Measurements from ENCODE around the gene ZP1.

ZP1 gene

DNA sequence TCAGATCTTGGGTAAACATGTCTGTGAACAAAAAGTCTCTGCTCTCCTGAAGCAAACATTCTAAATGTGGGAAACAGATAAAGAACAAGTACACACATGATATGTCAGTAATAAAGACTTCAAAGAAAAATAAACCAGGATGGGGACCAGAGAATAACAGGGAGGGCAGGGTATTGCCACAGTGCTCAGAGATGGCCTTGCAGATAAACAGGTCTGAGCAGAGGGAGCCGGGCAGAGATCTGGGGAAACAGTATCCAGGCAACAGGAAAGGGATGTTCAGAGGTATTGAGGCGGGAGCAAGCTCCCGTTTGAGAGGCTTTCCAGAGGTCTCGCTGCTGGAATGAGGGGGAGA, 22.5 kb upstream of the ZP1 start:
- DNase-seq = no peak

DNA sequence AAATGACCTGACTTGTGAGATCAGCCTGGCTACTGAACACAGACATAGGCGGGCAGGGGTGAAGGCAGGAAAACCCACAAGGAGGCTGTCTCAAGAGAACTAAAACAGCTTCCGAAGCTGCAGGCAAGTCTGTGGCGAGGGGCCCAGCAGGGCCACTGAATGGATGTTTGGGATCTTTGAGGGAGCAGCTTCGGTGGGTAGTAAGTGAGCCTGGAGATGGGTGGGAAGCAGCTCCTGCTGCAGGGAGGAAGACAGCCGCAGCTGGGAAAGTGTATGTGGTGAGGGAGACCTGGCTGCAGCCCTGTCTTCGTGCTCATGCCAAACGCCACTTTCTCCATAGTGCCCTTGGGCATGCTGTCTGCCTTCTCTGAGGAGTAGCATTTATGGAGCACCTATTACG, 22.0 kb upstream of the ZP1 start:
- no peak for DNase-seq

DNA sequence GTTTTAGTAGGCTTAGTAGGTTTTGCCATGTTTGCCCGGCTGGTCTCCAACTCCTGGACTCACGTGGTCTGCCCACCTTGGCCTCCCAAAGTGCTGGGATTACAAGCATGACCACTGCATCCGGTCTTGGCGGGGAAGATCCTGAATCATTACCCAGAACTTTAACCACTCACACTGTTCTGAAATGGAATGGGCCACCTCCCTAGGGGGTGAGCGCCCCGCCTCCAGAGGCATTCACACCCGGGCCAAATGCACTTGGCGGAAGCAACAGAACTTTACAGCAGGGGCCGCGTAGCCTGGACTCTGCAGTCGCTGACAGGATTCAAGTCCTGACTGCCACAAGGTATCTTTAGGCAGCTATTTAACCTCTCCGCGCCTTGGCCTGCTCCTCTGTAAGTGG, 20.1 kb upstream of the ZP1 start:
- DNase-seq = no peak

GRCh38 chr11:60847896-60848295, 19.4 kb upstream of the ZP1 start:
- no peak for DNase-seq

DNA sequence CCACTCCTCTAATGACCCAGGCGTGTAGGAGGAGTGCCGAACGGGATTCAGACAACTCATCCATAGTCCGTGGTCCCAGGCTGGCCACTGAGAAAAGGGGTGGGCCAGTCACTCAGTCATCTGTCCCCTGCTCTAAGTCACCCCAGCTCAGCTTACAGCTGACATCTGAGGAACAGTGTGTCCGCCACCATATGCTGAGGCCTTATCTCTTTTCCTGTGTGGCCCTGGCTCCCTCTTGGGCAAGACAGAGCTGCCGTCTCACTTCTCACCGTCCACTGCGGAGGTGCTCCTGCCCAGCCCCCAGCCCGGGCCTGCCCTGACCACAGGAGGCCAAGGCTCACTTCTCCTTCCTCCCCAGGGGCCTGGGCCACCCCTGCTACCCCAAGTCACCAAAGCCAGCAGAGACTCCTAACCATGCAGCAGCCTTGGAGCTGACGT, 18.6 kb upstream of the ZP1 start:
- DNase-seq = no peak

- no peak for DNase-seq
These were observed 17.5 kb upstream of the ZP1 start for GRCh38 chr11:60849641-60850520.

DNA sequence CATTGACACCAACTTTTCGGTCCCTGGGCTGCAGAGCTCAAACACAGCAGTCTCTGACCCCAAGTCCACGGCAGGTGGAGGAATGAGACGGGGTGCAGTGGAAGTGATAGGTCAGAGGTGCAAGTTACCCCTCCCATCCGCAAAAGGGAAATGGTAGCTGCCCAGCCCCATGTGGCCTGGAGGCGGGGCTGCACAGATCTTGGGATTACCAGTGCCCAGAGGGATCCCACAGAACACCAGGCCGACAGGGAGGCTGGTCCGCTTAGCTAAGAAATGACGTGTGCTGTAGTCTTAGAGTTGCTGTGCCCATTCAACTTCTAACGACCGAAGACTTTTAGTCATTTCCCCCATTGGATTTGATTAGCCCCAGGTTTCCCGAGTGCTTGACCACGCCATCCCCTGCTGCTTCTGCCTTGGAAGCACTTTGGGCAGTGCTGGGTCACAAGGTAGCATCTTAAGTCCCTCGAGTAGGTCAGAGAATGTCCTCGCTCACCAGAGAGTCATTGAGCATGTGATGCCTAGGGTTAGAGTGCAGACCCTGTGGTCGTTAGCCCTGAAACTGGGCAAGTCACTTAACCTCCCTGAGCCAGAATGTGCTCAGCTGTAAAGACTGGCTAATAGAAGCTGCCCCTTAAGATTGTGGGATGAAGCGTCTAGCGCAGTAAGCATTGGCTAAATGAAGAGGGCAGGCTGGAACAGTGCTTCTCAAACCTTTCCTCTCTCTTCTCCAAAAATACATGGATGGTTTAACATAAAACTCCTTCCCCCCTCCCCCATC, 15.8 kb upstream of the ZP1 start:
- DNase-seq = no peak

- DNase-seq = no peak
These were observed 15.0 kb upstream of the ZP1 start for GRCh38 chr11:60852117-60852981.

DNA sequence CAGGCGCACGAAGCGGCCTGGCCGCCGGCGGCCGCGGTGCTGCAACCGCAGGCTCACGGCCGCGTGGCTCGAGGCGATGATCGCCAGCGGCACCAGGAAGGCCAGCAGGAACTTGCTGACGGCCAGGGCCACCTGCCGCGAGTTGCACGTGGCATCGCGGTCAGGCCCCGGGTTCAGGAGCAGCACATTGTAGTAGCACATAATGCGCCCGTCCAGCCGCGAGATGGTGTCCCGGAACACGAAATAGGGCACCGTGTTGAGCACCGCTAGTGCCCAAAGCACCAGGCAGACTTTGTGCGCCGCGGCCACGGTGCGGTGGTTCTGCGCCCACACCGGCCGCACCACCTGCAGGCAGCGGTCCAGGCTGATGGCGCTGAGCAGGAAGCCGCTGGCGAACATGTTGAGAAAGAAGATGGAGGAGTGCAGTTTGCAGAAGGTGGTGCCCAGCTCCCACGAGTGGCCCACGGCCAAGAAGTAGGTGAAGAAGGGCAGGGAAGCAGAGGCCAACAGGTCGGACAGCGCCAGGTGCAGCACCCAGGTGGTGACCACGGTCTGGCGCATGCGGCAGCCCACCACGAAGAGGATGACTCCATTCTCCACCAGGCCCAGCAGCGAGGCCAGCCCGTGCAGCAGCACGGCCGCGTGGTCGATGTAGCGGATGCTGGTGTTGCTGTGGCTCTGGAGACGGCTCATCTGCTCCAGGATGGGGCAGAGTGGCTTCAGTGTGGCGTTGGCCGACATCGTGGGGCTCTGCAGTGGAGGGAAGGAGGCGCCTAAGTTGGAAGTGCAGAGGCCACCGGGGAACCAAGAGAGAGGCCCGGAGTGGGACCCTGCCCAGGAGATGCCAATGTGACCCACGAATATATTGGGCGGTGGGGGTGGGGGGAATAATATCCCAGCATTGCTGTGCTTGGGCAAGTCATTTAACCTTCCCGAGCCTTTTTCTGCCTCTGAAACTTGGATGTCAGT, 14.1 kb upstream of the ZP1 start:
- no peak for DNase-seq

- DNase-seq = no peak
These were observed 13.0 kb upstream of the ZP1 start for GRCh38 chr11:60854140-60854846.

- DNase-seq = no peak
These were observed 12.3 kb upstream of the ZP1 start for GRCh38 chr11:60854847-60855725.

GRCh38 chr11:60855726-60856633, 11.4 kb upstream of the ZP1 start, which contains the start of gene PTGDR2:
Gene PTGDR2, minus strand, starts transcription at chr11:60855950. Its CDS starts 2,228 bp downstream, at chr11:60853722.
- no peak for DNase-seq

GRCh38 chr11:60857378-60858232, 9.7 kb upstream of the ZP1 start:
- no peak for DNase-seq

- no peak for DNase-seq
These were observed 9.1 kb upstream of the ZP1 start for GRCh38 chr11:60858236-60858635.

DNA sequence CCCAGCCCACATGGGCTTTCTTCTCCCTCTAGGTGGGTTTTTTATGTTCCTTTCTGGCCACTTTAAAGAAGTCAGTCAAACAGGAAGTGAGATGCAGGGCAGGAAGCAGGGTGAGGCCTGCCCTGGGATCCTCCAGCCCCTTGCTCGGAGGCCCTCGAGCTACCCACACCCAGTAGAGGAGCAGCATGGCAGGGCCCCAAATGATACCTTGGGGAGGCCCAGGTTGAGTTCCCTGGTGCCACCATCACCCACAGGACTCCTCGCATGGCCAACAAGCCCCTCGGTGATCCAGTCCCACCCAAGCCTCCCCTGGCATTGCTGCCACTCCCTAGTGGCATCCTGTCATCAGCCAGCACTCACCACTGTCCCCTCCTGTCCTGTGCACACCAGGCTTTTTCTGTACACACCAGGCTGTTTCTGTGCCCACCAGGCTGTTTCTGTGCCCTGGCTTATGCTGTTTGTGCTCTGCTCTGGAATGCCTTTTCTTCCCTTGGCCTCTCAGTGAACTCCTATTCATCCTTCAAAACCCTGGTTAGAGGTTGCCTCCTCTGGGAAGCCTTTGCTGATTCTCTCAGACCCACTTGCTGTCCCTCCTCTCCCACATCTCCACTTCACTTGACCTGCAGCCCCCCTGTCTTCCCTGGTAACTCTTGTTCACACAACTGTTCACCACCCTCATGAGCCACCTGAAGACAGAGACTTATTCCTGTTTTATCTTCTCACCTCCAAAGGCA, 8.4 kb upstream of the ZP1 start:
- DNase-seq = no peak

- DNase-seq = no peak
These were observed 7.6 kb upstream of the ZP1 start for GRCh38 chr11:60859616-60860250.

DNA sequence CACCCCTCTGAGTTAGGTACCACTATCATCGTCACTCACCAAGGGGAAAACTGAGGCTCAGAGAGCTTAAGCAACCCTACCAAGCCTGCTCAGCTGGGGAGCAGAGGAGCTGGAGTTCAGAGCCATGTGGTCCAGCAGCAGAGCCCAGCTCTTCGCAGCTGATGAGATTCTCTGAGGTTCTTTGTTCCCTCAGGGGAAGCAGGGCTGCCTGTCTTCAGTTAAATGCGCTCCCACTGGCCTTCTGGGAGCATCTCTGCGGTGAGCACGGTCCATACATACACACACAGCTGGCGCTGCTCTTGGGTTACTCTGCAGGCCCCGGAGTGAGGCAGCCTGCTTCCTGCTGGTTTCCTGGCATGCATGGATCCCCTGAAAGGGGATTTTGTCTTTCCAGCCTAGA, 6.4 kb upstream of the ZP1 start:
- no peak for DNase-seq

Measured in right forelimb (tissue), 1 donor.